ENCODE measurements around the gene GUK1.

- TF ChIP-seq CTCF (IDR thresholded peaks at IDR 0.05; ENCODE audit: low read depth, low read length) = no peak
- no peak for TF ChIP-seq POLR2A (IDR thresholded peaks at IDR 0.05; ENCODE audit: extremely low read depth, insufficient read length)
Measured at GRCh38 chr1:228094432-228095016, 45.6 kb upstream of the GUK1 start.
